Measurements from ENCODE around the gene PSD. TPM values are rescaled to one million over a fixed set of nuclear protein-coding genes. Genes with fewer than 3 reads are reported as not detected.

Gene PSD
- total RNA-seq, 4 donors from 2014 or later: 0.56 to 4.5 (median 2.1) TPM

GRCh38 chr10:102436312-102436711 lies 17.7 kb upstream of the PSD start:
- DNase-seq (ENCODE audit: low spot score in 2 of 2): no peak
- WGBS, 2 donors: 69 to 86% methylated on average over 6 of the region's 6 CpGs
- intact Hi-C loops (cut with DNase I; ENCODE audit: low total_unique reads): no loop called here
- no peak overlapping the region for H3K4me3 ChIP-seq (ENCODE audit: low read depth, poor library complexity, severe bottlenecking)
- TF ChIP-seq POLR2A (IDR thresholded peaks at IDR 0.05) (no peak), CTCF (IDR thresholded peaks at IDR 0.05) (no peak)

- no peak overlapping the region for H3K4me3 ChIP-seq (ENCODE audit: low read depth, poor library complexity, severe bottlenecking)
- WGBS, 2 donors: 6 to 12% methylated on average over 12 to 13 of the region's 14 CpGs
- intact Hi-C loops (cut with DNase I; ENCODE audit: low total_unique reads): no loop called here
- no peak for DNase-seq (ENCODE audit: low spot score in 2 of 2)
- TF ChIP-seq POLR2A (IDR thresholded peaks at IDR 0.05): no peak
- TF ChIP-seq CTCF (IDR thresholded peaks at IDR 0.05): no peak
Measured at GRCh38 chr10:102435529-102436233, 17.1 kb upstream of the PSD start.

GRCh38 chr10:102435133-102435497 lies 16.5 kb upstream of the PSD start:
- WGBS, 2 donors: 52 to 56% methylated on average over 5 of the region's 5 CpGs
- no peak overlapping the region for H3K4me3 ChIP-seq (ENCODE audit: low read depth, poor library complexity, severe bottlenecking)
- TF ChIP-seq POLR2A (IDR thresholded peaks at IDR 0.05) (no peak), CTCF (IDR thresholded peaks at IDR 0.05) (no peak)
- no peak for DNase-seq (ENCODE audit: low spot score in 2 of 2)
- intact Hi-C loops (cut with DNase I; ENCODE audit: low total_unique reads): no loop called here

- WGBS, 2 donors: 24 to 39% methylated on average over 9 of the region's 9 CpGs
- intact Hi-C loops (cut with DNase I; ENCODE audit: low total_unique reads): no loop called here
- DNase-seq (ENCODE audit: low spot score in 2 of 2): no peak
- TF ChIP-seq POLR2A (IDR thresholded peaks at IDR 0.05) (no peak), CTCF (IDR thresholded peaks at IDR 0.05) (no peak)
- no peak overlapping the region for H3K4me3 ChIP-seq (ENCODE audit: low read depth, poor library complexity, severe bottlenecking)
Measured at GRCh38 chr10:102434394-102435132, 16.0 kb upstream of the PSD start.

GRCh38 chr10:102433619-102434046 lies 15.0 kb upstream of the PSD start:
- H3K4me3 ChIP-seq (ENCODE audit: low read depth, poor library complexity, severe bottlenecking): no peak overlapping the region
- intact Hi-C loops (cut with DNase I; ENCODE audit: low total_unique reads): no loop called here
- WGBS, 2 donors: 63 to 75% methylated on average over 5 of the region's 5 CpGs
- TF ChIP-seq CTCF (IDR thresholded peaks at IDR 0.05): no peak
- no peak for TF ChIP-seq POLR2A (IDR thresholded peaks at IDR 0.05)
- DNase-seq (ENCODE audit: low spot score in 2 of 2): no peak
